ENCODE data around the gene INTS15. TPM values are rescaled to one million over a fixed set of nuclear protein-coding genes. Genes with fewer than 3 reads are reported as not detected.
"Not testable (repeated sequence)": the region's sequence is repeated elsewhere in the genome, so short reads cannot be mapped to it uniquely, and the experiment has no call there.

INTS15 gene
- total RNA-seq, 1 donor from 2014 or later, result 18.6 TPM

GRCh38 chr7:6579446-6579845, 10.4 kb upstream of the INTS15 start:
- Mint-ChIP-seq H3K9me3 (ENCODE audit: unreplicated experiment) (no peaks in the 10 kb centered on the region), H3K4me1 (ENCODE audit: low read depth, unreplicated experiment) (peaks cover 3% of the 10 kb centered on the region), H3K27ac (ENCODE audit: unreplicated experiment) (no peak overlapping the region), H3K36me3 (ENCODE audit: low read depth, unreplicated experiment) (peaks cover 5% of the 10 kb centered on the region), H3K4me3 (ENCODE audit: unreplicated experiment) (no peak overlapping the region), H3K27me3 (ENCODE audit: low read depth, unreplicated experiment) (no peaks in the 10 kb centered on the region)
- Histone ChIP-seq H3K27me3 (ENCODE audit: insufficient read depth, low read length) (no peaks in the 10 kb centered on the region), H2AFZ (ENCODE audit: low read depth, low read length) (no peak overlapping the region), H3K4me3 (ENCODE audit: insufficient read depth, low read depth, low read length) (no peak overlapping the region), H3K4me1 (ENCODE audit: insufficient read depth, low read length) (peaks cover 8% of the 10 kb centered on the region), H4K20me1 (ENCODE audit: insufficient read depth, low read length) (no peaks in the 10 kb centered on the region), H3K27ac (ENCODE audit: low read depth, low read length) (no peak overlapping the region), H3K36me3 (ENCODE audit: insufficient read depth, low read length) (peaks cover 9% of the 10 kb centered on the region), H3K9ac (ENCODE audit: low read length) (no peak overlapping the region), H3K79me2 (ENCODE audit: insufficient read depth, low read length) (no peaks in the 10 kb centered on the region), H3K4me2 (ENCODE audit: low read length) (no peak overlapping the region), H3K9me3 (ENCODE audit: insufficient read depth, low read depth, low read length) (no peaks in the 10 kb centered on the region)
- FAIRE-seq, result no peak
- no peak for DNase-seq (ENCODE audit: low read depth)
- TF ChIP-seq EZH2 (IDR thresholded peaks at IDR 0.05; ENCODE audit: insufficient read depth, low read length), result no peak
- TF ChIP-seq, protein P1, sequence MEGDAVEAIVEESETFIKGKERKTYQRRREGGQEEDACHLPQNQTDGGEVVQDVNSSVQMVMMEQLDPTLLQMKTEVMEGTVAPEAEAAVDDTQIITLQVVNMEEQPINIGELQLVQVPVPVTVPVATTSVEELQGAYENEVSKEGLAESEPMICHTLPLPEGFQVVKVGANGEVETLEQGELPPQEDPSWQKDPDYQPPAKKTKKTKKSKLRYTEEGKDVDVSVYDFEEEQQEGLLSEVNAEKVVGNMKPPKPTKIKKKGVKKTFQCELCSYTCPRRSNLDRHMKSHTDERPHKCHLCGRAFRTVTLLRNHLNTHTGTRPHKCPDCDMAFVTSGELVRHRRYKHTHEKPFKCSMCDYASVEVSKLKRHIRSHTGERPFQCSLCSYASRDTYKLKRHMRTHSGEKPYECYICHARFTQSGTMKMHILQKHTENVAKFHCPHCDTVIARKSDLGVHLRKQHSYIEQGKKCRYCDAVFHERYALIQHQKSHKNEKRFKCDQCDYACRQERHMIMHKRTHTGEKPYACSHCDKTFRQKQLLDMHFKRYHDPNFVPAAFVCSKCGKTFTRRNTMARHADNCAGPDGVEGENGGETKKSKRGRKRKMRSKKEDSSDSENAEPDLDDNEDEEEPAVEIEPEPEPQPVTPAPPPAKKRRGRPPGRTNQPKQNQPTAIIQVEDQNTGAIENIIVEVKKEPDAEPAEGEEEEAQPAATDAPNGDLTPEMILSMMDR (IDR thresholded peaks at IDR 0.05; ENCODE audit: insufficient read depth, low read depth, low read length), result no peak

GRCh38 chr7:6585746-6586432, 3.9 kb upstream of the INTS15 start:
- H3K27ac ChIP-seq (ENCODE audit: low read depth, low read length); H4K20me1 ChIP-seq (ENCODE audit: insufficient read depth, low read length); H3K79me2 ChIP-seq (ENCODE audit: insufficient read depth, low read length); H3K9me3 Mint-ChIP-seq (ENCODE audit: unreplicated experiment); H3K27me3 ChIP-seq (ENCODE audit: insufficient read depth, low read length); H2AFZ ChIP-seq (ENCODE audit: low read depth, low read length); H3K4me2 ChIP-seq (ENCODE audit: low read length); H3K27ac Mint-ChIP-seq (ENCODE audit: unreplicated experiment); H3K36me3 ChIP-seq (ENCODE audit: insufficient read depth, low read length); H3K9me3 ChIP-seq (ENCODE audit: insufficient read depth, low read depth, low read length); H3K9ac ChIP-seq (ENCODE audit: low read length); H3K4me1 Mint-ChIP-seq (ENCODE audit: low read depth, unreplicated experiment); FAIRE-seq; H3K27me3 Mint-ChIP-seq (ENCODE audit: low read depth, unreplicated experiment); DNase-seq (ENCODE audit: low read depth); H3K4me3 Mint-ChIP-seq (ENCODE audit: unreplicated experiment); H3K4me1 ChIP-seq (ENCODE audit: insufficient read depth, low read length); H3K4me3 ChIP-seq (ENCODE audit: insufficient read depth, low read depth, low read length): not testable (repeated sequence)
- H3K36me3 Mint-ChIP-seq (ENCODE audit: low read depth, unreplicated experiment), result peaks cover 13% of the 10 kb centered on the region

- Histone ChIP-seq H3K27me3 (ENCODE audit: insufficient read depth, low read length) (no peaks in the 10 kb centered on the region), H3K4me3 (ENCODE audit: insufficient read depth, low read depth, low read length) (no peak overlapping the region), H3K9me3 (ENCODE audit: insufficient read depth, low read depth, low read length) (no peaks in the 10 kb centered on the region), H3K4me1 (ENCODE audit: insufficient read depth, low read length) (peaks cover 12% of the 10 kb centered on the region), H3K79me2 (ENCODE audit: insufficient read depth, low read length) (peaks cover 21% of the 10 kb centered on the region), H3K4me2 (ENCODE audit: low read length) (no peak overlapping the region), H3K27ac (ENCODE audit: low read depth, low read length) (no peak overlapping the region), H4K20me1 (ENCODE audit: insufficient read depth, low read length) (peaks cover 8% of the 10 kb centered on the region), H3K36me3 (ENCODE audit: insufficient read depth, low read length) (peaks cover 10% of the 10 kb centered on the region), H3K9ac (ENCODE audit: low read length) (no peak overlapping the region), H2AFZ (ENCODE audit: low read depth, low read length) (no peak overlapping the region)
- TF ChIP-seq EZH2 (IDR thresholded peaks at IDR 0.05; ENCODE audit: insufficient read depth, low read length), result no peak
- TF ChIP-seq, protein P1 (IDR thresholded peaks at IDR 0.05; ENCODE audit: insufficient read depth, low read depth, low read length), result no peak
- FAIRE-seq (no peak), DNase-seq (ENCODE audit: low read depth) (no peak)
- H3K27ac Mint-ChIP-seq (ENCODE audit: unreplicated experiment), result peak overlapping the region; percentile 70
- peak overlapping the region; percentile 73 for H3K4me3 Mint-ChIP-seq (ENCODE audit: unreplicated experiment)
- peaks cover 10% of the 10 kb centered on the region for H3K36me3 Mint-ChIP-seq (ENCODE audit: low read depth, unreplicated experiment)
- H3K9me3 Mint-ChIP-seq (ENCODE audit: unreplicated experiment), result no peaks in the 10 kb centered on the region
- no peaks in the 10 kb centered on the region for H3K27me3 Mint-ChIP-seq (ENCODE audit: low read depth, unreplicated experiment)
- H3K4me1 Mint-ChIP-seq (ENCODE audit: low read depth, unreplicated experiment), result peaks cover 4% of the 10 kb centered on the region
Measured at GRCh38 chr7:6588566-6588965, 1.3 kb upstream of the INTS15 start.

All from astrocyte (in vitro differentiated cells and primary cell).